WTC11 (cell line): ENCODE results near the gene TRPC3. TPM values are rescaled to one million over a fixed set of nuclear protein-coding genes. Genes with fewer than 3 reads are reported as not detected.

Experiments used
- ATAC-seq: fragments of 200-7000 bp; cut with Tn5 transposase; 2 replicates; pipeline ENCODE4 v1.10.0; 2021; ENCODE audit warnings: mild to moderate bottlenecking, moderate library complexity
- CTCF ChIA-PET: fragments of 300-600 bp; sonication (Branson Sonifier 250); formaldehyde crosslinking; loops from one replicate; lab custom pipeline; 2021; ENCODE audit warnings: antibody characterized with exemption; lab: Charles Lee
- POLR2A ChIA-PET: fragments of 350-600 bp; sonication (Branson Sonifier 250); formaldehyde crosslinking; loops from one replicate; lab custom pipeline; 2021; ENCODE audit warnings: antibody characterized with exemption; lab: Charles Lee
- DNase-seq: peaks from one replicate; pipeline ENCODE4 v3.0.0; 2021; ENCODE audit warnings: low spot score
- H3K27ac Mint-ChIP-seq: 2 replicates; pipeline ENCODE4 v1.8.0; 2021; ENCODE audit warnings: mixed read lengths
- H3K27me3 Mint-ChIP-seq: 2 replicates; pipeline ENCODE4 v1.8.0; 2021; ENCODE audit warnings: low read depth, mild to moderate bottlenecking, moderate library complexity, mixed read lengths
- H3K36me3 Mint-ChIP-seq: 2 replicates; pipeline ENCODE4 v1.8.0; 2021; ENCODE audit warnings: mixed read lengths
- H3K4me1 Mint-ChIP-seq: 2 replicates; pipeline ENCODE4 v1.8.0; 2022; ENCODE audit warnings: mixed read lengths
- H3K4me3 Mint-ChIP-seq: 2 replicates; pipeline ENCODE4 v1.8.0; 2021; ENCODE audit warnings: mild to moderate bottlenecking, moderate library complexity, mixed read lengths
- H3K9me3 Mint-ChIP-seq: 2 replicates; pipeline ENCODE4 v1.8.0; 2021; ENCODE audit warnings: mixed read lengths
- CREM ChIP-seq: sonication (generic); formaldehyde crosslinking; IDR thresholded peaks from 2 replicates; pipeline ENCODE4 v1.8.1; 2022; ENCODE audit warnings: mild to moderate bottlenecking, missing genetic modification reagents, moderate library complexity
- CTCF ChIP-seq: fragments of 200-600 bp; IDR thresholded peaks from 2 replicates; pipeline ENCODE4 v1.8.0; 2022; ENCODE audit warnings: antibody characterized with exemption
- ELF4 ChIP-seq: sonication (generic); formaldehyde crosslinking; IDR thresholded peaks from 2 replicates; pipeline ENCODE4 v1.8.1; 2022; ENCODE audit warnings: low read depth, mild to moderate bottlenecking, moderate library complexity, missing genetic modification reagents
- FOXJ3 ChIP-seq: sonication (generic); formaldehyde crosslinking; IDR thresholded peaks from 2 replicates; pipeline ENCODE4 v1.9.0; 2021; ENCODE audit warnings: missing genetic modification reagents, mild to moderate bottlenecking, borderline replicate concordance
- GRHL2 ChIP-seq: fragments of 250-450 bp; sonication (Bioruptor Pico); IDR thresholded peaks from 2 replicates; pipeline ENCODE4 v1.8.0; 2022; ENCODE audit warnings: mild to moderate bottlenecking, moderate library complexity; ENCODE audit not compliant: insufficient replicate concordance, severe bottlenecking
- JAZF1 ChIP-seq: fragments of 250-450 bp; sonication (Bioruptor Pico); IDR thresholded peaks from 2 replicates; pipeline ENCODE4 v1.9.0; 2021; ENCODE audit warnings: moderate library complexity, mild to moderate bottlenecking, inconsistent platforms
- JUN ChIP-seq: sonication (generic); formaldehyde crosslinking; IDR thresholded peaks from 2 replicates; pipeline ENCODE4 v1.8.0; 2023; ENCODE audit warnings: mild to moderate bottlenecking, missing genetic modification reagents
- RORB ChIP-seq: fragments of 250-450 bp; sonication (Bioruptor Pico); IDR thresholded peaks from 2 replicates; pipeline ENCODE4 v1.9.0; 2021; ENCODE audit warnings: mild to moderate bottlenecking
- SOX15 ChIP-seq: fragments of 250-450 bp; sonication (Bioruptor Pico); IDR thresholded peaks from 2 replicates; pipeline ENCODE4 v1.9.0; 2021; ENCODE audit warnings: mild to moderate bottlenecking
- TEAD1 ChIP-seq: sonication (generic); formaldehyde crosslinking; IDR thresholded peaks from 2 replicates; pipeline ENCODE4 v1.8.0; 2022; ENCODE audit warnings: mild to moderate bottlenecking, missing genetic modification reagents
- USF2 ChIP-seq: sonication (generic); formaldehyde crosslinking; IDR thresholded peaks from 2 replicates; pipeline ENCODE4 v1.8.1; 2023; ENCODE audit warnings: mild to moderate bottlenecking, missing genetic modification reagents, moderate library complexity
- ZBTB21 ChIP-seq: sonication (generic); formaldehyde crosslinking; IDR thresholded peaks from 2 replicates; pipeline ENCODE4 v1.8.1; 2023; ENCODE audit warnings: mild to moderate bottlenecking, missing genetic modification reagents, borderline replicate concordance
- ZNF416 ChIP-seq: fragments of 250-450 bp; sonication (Bioruptor Pico); IDR thresholded peaks from 2 replicates; pipeline ENCODE4 v1.9.0; 2021; ENCODE audit warnings: mild to moderate bottlenecking, inconsistent platforms
- ZNF671 ChIP-seq: fragments of 250-450 bp; sonication (Bioruptor Pico); IDR thresholded peaks from 2 replicates; pipeline ENCODE4 v1.8.0; 2021; ENCODE audit warnings: mild to moderate bottlenecking
- total RNA-seq: library from RNA; stranded (reverse); gene quantifications from 3 replicates; pipeline ENCODE4 v1.2.3, GENCODE V29; 2021
- TF ChIP-seq, protein P1 (sequence below): fragments of 250-450 bp; sonication (Bioruptor Pico); IDR thresholded peaks from 2 replicates; pipeline ENCODE4 v2.1.2; 2022; ENCODE audit warnings: mild to moderate bottlenecking, moderate library complexity
- TF ChIP-seq, protein P2 (sequence below): sonication (generic); formaldehyde crosslinking; IDR thresholded peaks from 2 replicates; pipeline ENCODE4 v1.8.0; 2022; ENCODE audit warnings: mild to moderate bottlenecking, missing genetic modification reagents
- TF ChIP-seq, protein P3 (sequence below): fragments of 250-450 bp; sonication (Bioruptor Pico); IDR thresholded peaks from 2 replicates; pipeline ENCODE4 v1.9.0; 2021; ENCODE audit warnings: moderate library complexity, mild to moderate bottlenecking, inconsistent platforms, borderline replicate concordance
- TF ChIP-seq, protein P4 (sequence below): sonication (generic); formaldehyde crosslinking; IDR thresholded peaks from 2 replicates; pipeline ENCODE4 v1.8.1; 2023; ENCODE audit warnings: mild to moderate bottlenecking, missing genetic modification reagents
- TF ChIP-seq, protein P5 (sequence below): sonication (generic); formaldehyde crosslinking; IDR thresholded peaks from 2 replicates; pipeline ENCODE4 v1.8.1; 2023; ENCODE audit warnings: mild to moderate bottlenecking, moderate library complexity, missing genetic modification reagents

The TRPC3 gene
- total RNA-seq, 1 experiment from 2014 or later: 0.26 TPM

DNA sequence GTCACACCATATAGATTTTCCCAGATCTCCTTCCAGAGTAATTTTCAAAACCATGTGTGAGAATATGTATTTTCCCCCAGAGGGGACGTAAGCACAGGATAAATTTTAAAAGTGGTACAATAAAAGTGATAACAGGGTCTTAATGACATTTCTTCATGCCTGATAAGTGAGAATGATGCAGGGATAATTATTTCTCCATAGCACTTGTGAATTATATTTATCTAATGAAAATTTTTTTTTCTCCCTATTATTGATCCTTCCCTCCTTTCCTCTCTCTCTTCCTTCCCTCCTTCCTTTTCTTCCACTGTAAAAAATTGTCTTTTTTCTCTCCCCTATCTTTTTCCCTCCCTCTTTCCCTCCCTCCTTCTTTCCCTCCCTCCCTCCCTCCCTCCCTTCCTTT, 17.0 kb upstream of the TRPC3 start (continued):
- TF ChIP-seq CREM (no peak), ZNF671 (CRISPR knock-in tag) (no peak), TEAD1 (CRISPR knock-in tag) (no peak), ZNF416 (CRISPR knock-in tag) (no peak), GRHL2 (CRISPR knock-in tag) (no peak), RORB (no peak), USF2 (no peak), JAZF1 (no peak), ELF4 (no peak), ZBTB21 (CRISPR knock-in tag) (no peak)
- TF ChIP-seq, protein P1, sequence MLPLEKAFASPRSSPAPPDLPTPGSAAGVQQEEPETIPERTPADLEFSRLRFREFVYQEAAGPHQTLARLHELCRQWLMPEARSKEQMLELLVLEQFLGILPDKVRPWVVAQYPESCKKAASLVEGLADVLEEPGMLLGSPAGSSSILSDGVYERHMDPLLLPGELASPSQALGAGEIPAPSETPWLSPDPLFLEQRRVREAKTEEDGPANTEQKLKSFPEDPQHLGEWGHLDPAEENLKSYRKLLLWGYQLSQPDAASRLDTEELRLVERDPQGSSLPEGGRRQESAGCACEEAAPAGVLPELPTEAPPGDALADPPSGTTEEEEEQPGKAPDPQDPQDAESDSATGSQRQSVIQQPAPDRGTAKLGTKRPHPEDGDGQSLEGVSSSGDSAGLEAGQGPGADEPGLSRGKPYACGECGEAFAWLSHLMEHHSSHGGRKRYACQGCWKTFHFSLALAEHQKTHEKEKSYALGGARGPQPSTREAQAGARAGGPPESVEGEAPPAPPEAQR (CRISPR knock-in tag): no peak
- TF ChIP-seq, protein P2, sequence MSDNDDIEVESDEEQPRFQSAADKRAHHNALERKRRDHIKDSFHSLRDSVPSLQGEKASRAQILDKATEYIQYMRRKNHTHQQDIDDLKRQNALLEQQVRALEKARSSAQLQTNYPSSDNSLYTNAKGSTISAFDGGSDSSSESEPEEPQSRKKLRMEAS (CRISPR knock-in tag): no peak
- TF ChIP-seq, protein P3, sequence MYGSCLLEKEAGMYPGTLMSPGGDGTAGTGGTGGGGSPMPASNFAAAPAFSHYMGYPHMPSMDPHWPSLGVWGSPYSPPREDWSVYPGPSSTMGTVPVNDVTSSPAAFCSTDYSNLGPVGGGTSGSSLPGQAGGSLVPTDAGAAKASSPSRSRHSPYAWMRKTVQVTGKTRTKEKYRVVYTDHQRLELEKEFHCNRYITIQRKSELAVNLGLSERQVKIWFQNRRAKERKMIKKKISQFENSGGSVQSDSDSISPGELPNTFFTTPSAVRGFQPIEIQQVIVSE (CRISPR knock-in tag): no peak

- ChIA-PET CTCF (no interaction called here), POLR2A (no interaction called here)
- ATAC-seq: no peak
- DNase-seq: no peak
- Mint-ChIP-seq H3K36me3 (no peaks in the 10 kb centered on the region), H3K27me3 (peaks cover 4% of the 10 kb centered on the region; the same call in 1 of the 2 replicates), H3K27ac (no peak overlapping the region), H3K9me3 (no peaks in the 10 kb centered on the region), H3K4me3 (no peak overlapping the region), H3K4me1 (no peaks in the 10 kb centered on the region)
- no peak for TF ChIP-seq SOX15 (CRISPR knock-in tag)
- no peak for TF ChIP-seq CTCF
- TF ChIP-seq, protein P4, sequence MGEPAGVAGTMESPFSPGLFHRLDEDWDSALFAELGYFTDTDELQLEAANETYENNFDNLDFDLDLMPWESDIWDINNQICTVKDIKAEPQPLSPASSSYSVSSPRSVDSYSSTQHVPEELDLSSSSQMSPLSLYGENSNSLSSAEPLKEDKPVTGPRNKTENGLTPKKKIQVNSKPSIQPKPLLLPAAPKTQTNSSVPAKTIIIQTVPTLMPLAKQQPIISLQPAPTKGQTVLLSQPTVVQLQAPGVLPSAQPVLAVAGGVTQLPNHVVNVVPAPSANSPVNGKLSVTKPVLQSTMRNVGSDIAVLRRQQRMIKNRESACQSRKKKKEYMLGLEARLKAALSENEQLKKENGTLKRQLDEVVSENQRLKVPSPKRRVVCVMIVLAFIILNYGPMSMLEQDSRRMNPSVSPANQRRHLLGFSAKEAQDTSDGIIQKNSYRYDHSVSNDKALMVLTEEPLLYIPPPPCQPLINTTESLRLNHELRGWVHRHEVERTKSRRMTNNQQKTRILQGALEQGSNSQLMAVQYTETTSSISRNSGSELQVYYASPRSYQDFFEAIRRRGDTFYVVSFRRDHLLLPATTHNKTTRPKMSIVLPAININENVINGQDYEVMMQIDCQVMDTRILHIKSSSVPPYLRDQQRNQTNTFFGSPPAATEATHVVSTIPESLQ (CRISPR knock-in tag): no peak
These were observed 13.1 kb upstream of the TRPC3 start for GRCh38 chr4:121964958-121965357.

GRCh38 chr4:121960818-121961217, 9.0 kb upstream of the TRPC3 start:
- peaks cover 11% of the 10 kb centered on the region for H3K27me3 Mint-ChIP-seq
- H3K4me1 Mint-ChIP-seq: no peaks in the 10 kb centered on the region
- no peak for TF ChIP-seq USF2
- no peak for TF ChIP-seq FOXJ3 (CRISPR knock-in tag)
- TF ChIP-seq JUN: no peak
- TF ChIP-seq, protein P5, sequence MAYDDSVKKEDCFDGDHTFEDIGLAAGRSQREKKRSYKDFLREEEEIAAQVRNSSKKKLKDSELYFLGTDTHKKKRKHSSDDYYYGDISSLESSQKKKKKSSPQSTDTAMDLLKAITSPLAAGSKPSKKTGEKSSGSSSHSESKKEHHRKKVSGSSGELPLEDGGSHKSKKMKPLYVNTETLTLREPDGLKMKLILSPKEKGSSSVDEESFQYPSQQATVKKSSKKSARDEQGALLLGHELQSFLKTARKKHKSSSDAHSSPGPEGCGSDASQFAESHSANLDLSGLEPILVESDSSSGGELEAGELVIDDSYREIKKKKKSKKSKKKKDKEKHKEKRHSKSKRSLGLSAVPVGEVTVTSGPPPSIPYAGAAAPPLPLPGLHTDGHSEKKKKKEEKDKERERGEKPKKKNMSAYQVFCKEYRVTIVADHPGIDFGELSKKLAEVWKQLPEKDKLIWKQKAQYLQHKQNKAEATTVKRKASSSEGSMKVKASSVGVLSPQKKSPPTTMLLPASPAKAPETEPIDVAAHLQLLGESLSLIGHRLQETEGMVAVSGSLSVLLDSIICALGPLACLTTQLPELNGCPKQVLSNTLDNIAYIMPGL (CRISPR knock-in tag): no peak
- no peak overlapping the region for H3K4me3 Mint-ChIP-seq
- no peak for DNase-seq
- H3K9me3 Mint-ChIP-seq: no peaks in the 10 kb centered on the region
- CTCF ChIA-PET: interaction anchor here (1.0 kb wide), 1 partner anchor 17 kb away, joined by 3 read pairs; no protein-coding TSS in a partner anchor
- ATAC-seq: no peak
- no peaks in the 10 kb centered on the region for H3K36me3 Mint-ChIP-seq
- H3K27ac Mint-ChIP-seq: no peak overlapping the region
- POLR2A ChIA-PET: no interaction called here
